Loucy (cell line): ENCODE data around the gene PUM1.

ENCODE experiments used
- EZH2phosphoT487 ChIP-seq: fragments of 200-600 bp; IDR thresholded peaks from 2 replicates; pipeline ENCODE4 v1.6.1; 2018; ENCODE audit warnings: antibody characterized with exemption, mild to moderate bottlenecking, moderate library complexity, borderline replicate concordance
- TF ChIP-seq, protein P1 (sequence below): fragments of 200-600 bp; sonication (generic); conservative IDR thresholded peaks from 2 replicates; pipeline ENCODE4 v1.5.1; 2014; ENCODE audit warnings: mild to moderate bottlenecking, antibody characterized with exemption, low read length

DNA sequence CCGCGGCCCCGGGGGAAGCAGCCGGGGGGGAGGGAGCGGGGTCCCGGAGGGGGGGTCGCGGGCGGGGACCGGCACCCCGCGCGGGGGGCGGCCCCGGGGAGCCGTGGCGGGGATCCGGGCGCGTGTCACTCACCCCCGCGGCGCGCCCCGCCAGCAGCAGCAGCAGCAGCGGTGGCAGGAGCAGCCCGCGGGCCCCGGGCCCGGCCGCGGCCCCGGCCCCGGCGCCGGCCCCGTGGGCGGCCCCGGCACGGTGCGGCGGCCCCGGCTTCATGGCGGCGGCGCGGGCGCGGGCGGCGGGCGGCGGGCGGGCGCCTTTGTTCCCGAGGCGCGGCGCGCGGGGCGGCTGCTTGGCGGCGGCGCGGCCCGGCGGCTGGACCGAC lies 157.2 kb downstream of the PUM1 start:
- TF ChIP-seq, protein P1, sequence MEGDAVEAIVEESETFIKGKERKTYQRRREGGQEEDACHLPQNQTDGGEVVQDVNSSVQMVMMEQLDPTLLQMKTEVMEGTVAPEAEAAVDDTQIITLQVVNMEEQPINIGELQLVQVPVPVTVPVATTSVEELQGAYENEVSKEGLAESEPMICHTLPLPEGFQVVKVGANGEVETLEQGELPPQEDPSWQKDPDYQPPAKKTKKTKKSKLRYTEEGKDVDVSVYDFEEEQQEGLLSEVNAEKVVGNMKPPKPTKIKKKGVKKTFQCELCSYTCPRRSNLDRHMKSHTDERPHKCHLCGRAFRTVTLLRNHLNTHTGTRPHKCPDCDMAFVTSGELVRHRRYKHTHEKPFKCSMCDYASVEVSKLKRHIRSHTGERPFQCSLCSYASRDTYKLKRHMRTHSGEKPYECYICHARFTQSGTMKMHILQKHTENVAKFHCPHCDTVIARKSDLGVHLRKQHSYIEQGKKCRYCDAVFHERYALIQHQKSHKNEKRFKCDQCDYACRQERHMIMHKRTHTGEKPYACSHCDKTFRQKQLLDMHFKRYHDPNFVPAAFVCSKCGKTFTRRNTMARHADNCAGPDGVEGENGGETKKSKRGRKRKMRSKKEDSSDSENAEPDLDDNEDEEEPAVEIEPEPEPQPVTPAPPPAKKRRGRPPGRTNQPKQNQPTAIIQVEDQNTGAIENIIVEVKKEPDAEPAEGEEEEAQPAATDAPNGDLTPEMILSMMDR: no peak
- TF ChIP-seq EZH2phosphoT487: no peak
